ENCODE measurements around the gene PRDM16.

PRDM16 gene

GRCh38 chr1:3430406-3430805, 361.4 kb downstream of the PRDM16 start:
- no peak overlapping the region for H3K27ac ChIP-seq
- no peak for TF ChIP-seq CTCF (IDR thresholded peaks at IDR 0.05; ENCODE audit: low read depth, low read length)
- no peak overlapping the region for H3K4me3 ChIP-seq (ENCODE audit: low read depth, low read length)
- H3K36me3 ChIP-seq, result no peaks in the 10 kb centered on the region
- H3K9me3 ChIP-seq (ENCODE audit: severe bottlenecking), result no peaks in the 10 kb centered on the region
- no peaks in the 10 kb centered on the region for H3K27me3 ChIP-seq (ENCODE audit: insufficient read depth, low read depth, severe bottlenecking)
- no peak for DNase-seq

- TF ChIP-seq CTCF (IDR thresholded peaks at IDR 0.05; ENCODE audit: low read depth, low read length), result no peak
- H3K27me3 ChIP-seq (ENCODE audit: insufficient read depth, low read depth, severe bottlenecking), result no peaks in the 10 kb centered on the region
- no peak for DNase-seq
These were observed 361.8 kb downstream of the PRDM16 start for GRCh38 chr1:3430820-3431219.

GRCh38 chr1:3431266-3431665, 362.3 kb downstream of the PRDM16 start:
- Histone ChIP-seq H3K27ac (no peak overlapping the region; the same call in 1 of the 2 replicates), H3K27me3 (ENCODE audit: insufficient read depth, low read depth, severe bottlenecking) (no peaks in the 10 kb centered on the region), H3K36me3 (no peaks in the 10 kb centered on the region), H3K4me3 (ENCODE audit: low read depth, low read length) (no peak overlapping the region), H3K9me3 (ENCODE audit: severe bottlenecking) (no peaks in the 10 kb centered on the region)
- DNase-seq, result peak; percentile 65
- TF ChIP-seq CTCF (IDR thresholded peaks at IDR 0.05; ENCODE audit: low read depth, low read length), result peak; percentile 88

More at GRCh38 chr1:3430820-3431219, 361.8 kb downstream of the PRDM16 start:
- Histone ChIP-seq H3K4me3 (ENCODE audit: low read depth, low read length) (no peak overlapping the region), H3K36me3 (no peaks in the 10 kb centered on the region), H3K27ac (no peak overlapping the region), H3K9me3 (ENCODE audit: severe bottlenecking) (no peaks in the 10 kb centered on the region)

GRCh38 chr1:3431686-3432085, 362.7 kb downstream of the PRDM16 start:
- Histone ChIP-seq H3K36me3 (no peaks in the 10 kb centered on the region), H3K4me3 (ENCODE audit: low read depth, low read length) (no peak overlapping the region), H3K9me3 (ENCODE audit: severe bottlenecking) (no peaks in the 10 kb centered on the region), H3K27ac (peak overlapping the region; percentile 53; the same call in 1 of the 2 replicates), H3K27me3 (ENCODE audit: insufficient read depth, low read depth, severe bottlenecking) (no peaks in the 10 kb centered on the region)
- no peak for TF ChIP-seq CTCF (IDR thresholded peaks at IDR 0.05; ENCODE audit: low read depth, low read length)
- DNase-seq, result no peak

- H3K27ac ChIP-seq, result peak overlapping the region; percentile 53
These were observed 363.3 kb downstream of the PRDM16 start for GRCh38 chr1:3432306-3432705.

More at GRCh38 chr1:3432306-3432705, 363.3 kb downstream of the PRDM16 start:
- H3K36me3 ChIP-seq, result no peaks in the 10 kb centered on the region
- TF ChIP-seq CTCF (IDR thresholded peaks at IDR 0.05; ENCODE audit: low read depth, low read length), result no peak
- no peak overlapping the region for H3K4me3 ChIP-seq (ENCODE audit: low read depth, low read length)
- H3K9me3 ChIP-seq (ENCODE audit: severe bottlenecking), result no peaks in the 10 kb centered on the region
- no peak for DNase-seq
- H3K27me3 ChIP-seq (ENCODE audit: insufficient read depth, low read depth, severe bottlenecking), result no peaks in the 10 kb centered on the region

Measured in WERI-Rb-1 (cell line).